Sigmoid colon (tissue), 4 donors: ENCODE data around the gene CDK4.

Experiments
- CTCF ChIP-seq, 4 experiments: fragments of 450-650 bp in 3 of 4; fragments of 200-600 bp in 1 of 4; IDR thresholded peaks; one replicate each; pipeline ENCODE4 v1.5.1; 2016 to 2019; ENCODE audit warnings: antibody characterized with exemption in 4 of 4, mild to moderate bottlenecking in 3 of 4, moderate library complexity in 2 of 4
- EP300 ChIP-seq, 4 donors: sonication (generic); formaldehyde crosslinking; IDR thresholded peaks; one replicate each; pipeline ENCODE4 v1.6.1; 2017; ENCODE audit warnings: antibody characterized with exemption in 4 of 4
- POLR2A ChIP-seq, 2 donors: fragments of 450-650 bp; IDR thresholded peaks; one replicate each; pipeline ENCODE4 v1.6.1; 2016; ENCODE audit warnings: antibody characterized with exemption in 2 of 2, mild to moderate bottlenecking in 2 of 2, moderate library complexity in 2 of 2
- POLR2AphosphoS5 ChIP-seq, 4 donors: sonication (generic); formaldehyde crosslinking; IDR thresholded peaks; one replicate each; pipeline ENCODE4 v1.6.1; 2017; ENCODE audit warnings: antibody characterized with exemption in 4 of 4

GRCh38 chr12:57759360-57759980 lies 7.4 kb upstream of the CDK4 start:
- no peak for TF ChIP-seq CTCF (IDR thresholded peaks at IDR 0.05)
- TF ChIP-seq POLR2A (IDR thresholded peaks at IDR 0.05), result no peak
- TF ChIP-seq EP300 (IDR thresholded peaks at IDR 0.05), result no peak
- TF ChIP-seq POLR2AphosphoS5 (IDR thresholded peaks at IDR 0.05), result no peak
